Stimulated activated CD8-positive, alpha-beta memory T cell treated with anti-CD3 and anti-CD28 coated beads, Interleukin-4, amount 100 ng/mL, for 4 hours (primary cell): ENCODE measurements around the gene HPS6.

Source experiments
- DNase-seq, 2 donors: peaks; one replicate each; pipeline ENCODE4 v3.0.0-alpha.2; 2020; ENCODE audit warnings: low read depth in 2 of 2, low spot score in 1 of 2

The HPS6 gene

DNA sequence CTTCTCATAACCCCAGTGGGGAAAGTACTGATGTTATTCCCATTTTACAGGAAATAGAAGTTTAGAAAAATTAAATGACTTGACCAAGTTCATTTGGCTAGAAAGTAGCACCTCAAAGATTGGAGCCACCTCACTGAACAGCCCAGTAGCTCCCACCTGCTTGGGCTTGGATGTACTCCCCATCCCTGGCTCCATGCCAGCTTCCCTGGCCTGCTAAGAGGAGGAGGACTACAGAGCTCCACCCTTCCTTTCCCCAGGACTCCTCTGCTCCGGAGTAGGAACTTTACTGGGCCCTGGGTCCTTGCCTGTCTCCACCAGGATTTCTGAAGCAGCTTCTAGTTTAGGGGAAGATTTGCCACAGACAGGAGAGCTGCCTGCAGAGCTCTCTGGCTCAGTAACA, 3.1 kb downstream of the HPS6 start:
- DNase-seq, result no peak

DNA sequence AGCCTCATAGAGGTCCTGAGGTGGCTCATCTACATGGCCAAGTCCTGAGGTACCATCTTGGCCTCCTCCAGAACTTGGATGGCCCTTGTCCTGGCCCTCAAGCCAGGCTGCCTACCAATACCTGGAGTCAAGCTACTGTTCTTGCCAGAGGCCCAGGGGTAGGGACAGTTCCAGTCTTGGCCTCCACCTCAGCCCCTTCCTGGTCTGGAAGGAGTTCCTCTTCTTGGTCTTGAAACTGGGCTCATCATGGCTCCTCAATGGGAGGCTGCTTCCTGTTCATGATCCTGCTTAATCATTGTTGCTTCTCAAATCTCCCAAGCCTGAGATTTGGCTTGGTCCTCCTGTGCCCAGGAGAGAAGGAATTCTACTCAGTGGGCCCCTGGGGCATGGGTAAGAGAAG, 3.9 kb downstream of the HPS6 start:
- DNase-seq, result no peak

- DNase-seq, result peak; percentile 45 to 77
Measured at GRCh38 chr10:102072673-102073527, 7.8 kb downstream of the HPS6 start.

- DNase-seq, result no peak
Measured at GRCh38 chr10:102083541-102083940, 18.4 kb downstream of the HPS6 start.

GRCh38 chr10:102085336-102085735, 20.2 kb downstream of the HPS6 start:
- DNase-seq, result no peak

- no peak for DNase-seq
Measured at GRCh38 chr10:102086196-102086595, 21.0 kb downstream of the HPS6 start.

GRCh38 chr10:102090772-102091171, 25.6 kb downstream of the HPS6 start:
- DNase-seq, result no peak

- no peak for DNase-seq
Measured at GRCh38 chr10:102096449-102096848, 31.3 kb downstream of the HPS6 start.

GRCh38 chr10:102101152-102101551, 36.0 kb downstream of the HPS6 start:
- DNase-seq, result no peak

GRCh38 chr10:102102421-102102820, 37.3 kb downstream of the HPS6 start:
- DNase-seq, result no peak

GRCh38 chr10:102106998-102107397, 41.8 kb downstream of the HPS6 start:
- DNase-seq, result no peak

DNA sequence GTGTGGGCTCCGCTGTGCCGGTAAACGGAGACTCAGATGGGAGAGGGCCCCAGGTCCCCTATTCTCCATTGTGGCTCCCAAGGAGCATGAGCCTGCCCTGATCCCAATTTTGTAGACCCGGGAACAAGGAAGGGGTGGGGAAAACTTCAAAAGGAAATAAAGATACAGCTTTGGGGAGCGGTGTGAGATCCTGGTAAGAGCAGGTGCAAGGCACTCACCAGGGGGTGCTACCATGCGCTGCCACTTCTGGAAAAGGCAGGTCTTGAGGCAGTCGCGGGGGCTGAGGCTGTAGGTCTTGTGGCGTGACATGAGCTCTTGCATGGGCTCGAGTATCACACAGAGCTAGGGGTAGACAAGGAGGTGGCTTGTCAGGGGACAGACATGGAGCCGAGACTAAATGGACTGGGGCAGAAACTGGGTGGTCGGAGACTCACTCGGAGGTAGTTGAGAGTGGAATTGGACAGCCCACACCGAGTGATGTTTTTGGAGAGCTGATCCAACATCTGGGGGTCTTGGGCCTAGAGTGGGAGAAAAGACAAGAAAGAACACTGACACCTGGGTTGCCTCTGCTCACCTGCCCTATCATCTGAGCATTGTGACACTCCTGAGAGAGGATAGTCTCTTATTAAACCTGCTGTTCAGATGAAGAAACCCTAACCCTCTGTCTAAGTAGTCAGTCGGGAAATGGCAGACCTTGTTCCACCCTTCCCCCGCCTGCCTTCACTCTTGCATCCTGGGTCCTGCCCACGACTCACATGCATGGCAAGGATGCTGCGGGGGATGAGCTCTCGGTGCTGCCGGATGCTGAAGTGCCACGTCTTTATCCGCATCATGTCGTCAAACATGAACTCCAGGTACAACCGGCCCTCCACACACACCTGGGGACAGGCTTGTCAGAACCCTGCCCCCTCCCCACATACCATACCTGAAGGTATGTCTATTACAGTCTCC, 44.3 kb downstream of the HPS6 start:
- DNase-seq, result no peak

DNA sequence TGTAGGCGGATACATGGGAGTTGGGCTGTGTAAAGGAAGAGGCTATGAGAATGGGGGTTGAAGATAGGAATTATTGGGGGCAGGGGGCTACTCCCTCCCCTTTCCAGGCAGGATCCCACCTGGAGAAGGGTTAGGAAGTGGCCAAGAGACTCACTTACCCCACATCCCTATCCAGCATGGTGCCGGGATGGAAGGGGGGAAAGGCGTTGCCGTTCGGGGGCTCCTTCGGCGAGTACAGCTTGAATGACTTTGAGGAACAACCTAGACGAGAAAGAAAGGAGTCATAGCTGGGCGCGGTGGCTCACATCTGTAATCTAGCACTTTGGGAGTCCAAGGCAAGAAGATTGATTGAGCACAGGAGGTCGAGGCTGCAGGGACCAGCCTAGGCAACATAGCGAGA, 46.1 kb downstream of the HPS6 start:
- DNase-seq, result no peak

DNA sequence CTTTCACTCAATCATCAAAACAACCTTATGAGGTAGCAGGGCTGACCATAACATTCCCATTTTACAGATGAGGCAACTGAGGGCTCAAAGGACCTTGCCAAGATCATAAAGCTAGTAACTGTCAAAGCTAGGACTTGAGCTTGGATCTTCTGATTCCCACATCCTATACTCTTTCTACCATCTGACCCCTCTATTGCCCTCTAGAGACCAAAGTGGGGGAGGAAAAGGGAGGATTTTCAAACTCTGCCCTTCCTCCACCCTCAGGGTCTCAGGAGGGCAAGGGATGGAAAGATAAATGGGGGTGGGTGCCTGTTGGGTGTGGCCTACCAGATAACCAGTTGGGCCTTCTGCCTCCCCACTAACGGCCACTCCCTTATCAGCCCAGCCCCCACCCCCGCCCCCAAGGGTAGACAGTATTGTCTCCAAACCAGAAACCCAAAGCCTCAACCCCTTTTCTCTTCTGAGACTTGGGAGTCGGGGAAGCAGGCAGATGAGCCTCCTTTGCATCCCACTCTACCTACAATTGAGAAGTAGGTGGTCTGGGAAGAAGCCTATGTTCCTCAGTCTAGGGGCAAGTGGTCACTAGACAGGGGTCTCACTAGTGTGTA, 47.2 kb downstream of the HPS6 start:
- no peak for DNase-seq

DNA sequence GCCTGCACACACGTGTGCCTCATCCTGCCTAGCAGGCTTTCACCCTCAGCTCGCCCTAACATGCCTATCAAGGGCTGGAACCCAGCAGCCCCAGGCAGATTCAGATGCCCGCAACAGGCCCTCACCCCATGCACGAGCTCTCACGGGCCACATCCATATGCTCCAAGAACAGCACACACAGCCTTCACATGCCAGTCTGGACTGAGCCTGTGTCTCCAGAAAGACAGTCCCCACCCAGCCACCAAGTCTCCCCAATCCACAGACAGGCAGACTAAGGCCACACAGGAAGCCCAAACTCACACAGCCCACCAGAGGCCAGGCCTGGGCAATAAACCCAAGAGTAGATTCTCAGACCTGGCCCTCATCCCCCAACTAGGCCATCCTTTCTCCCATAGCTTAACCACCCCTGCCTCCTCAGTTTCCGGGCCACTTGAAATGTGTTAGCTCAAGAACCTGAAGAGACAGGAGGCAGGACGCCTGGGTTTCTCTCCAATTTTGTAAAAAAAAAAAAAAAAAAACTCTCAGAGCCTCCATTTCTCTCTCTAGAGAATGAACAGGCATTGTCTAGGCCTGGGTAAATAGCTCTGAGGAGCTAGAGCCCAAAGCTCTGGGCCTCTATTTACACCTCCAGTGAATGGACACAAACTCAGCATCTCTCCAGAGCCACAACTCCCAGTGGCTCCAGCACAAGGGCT, 48.3 kb downstream of the HPS6 start:
- no peak for DNase-seq

GRCh38 chr10:102113956-102114857, 49.1 kb downstream of the HPS6 start:
- DNase-seq, result no peak

DNA sequence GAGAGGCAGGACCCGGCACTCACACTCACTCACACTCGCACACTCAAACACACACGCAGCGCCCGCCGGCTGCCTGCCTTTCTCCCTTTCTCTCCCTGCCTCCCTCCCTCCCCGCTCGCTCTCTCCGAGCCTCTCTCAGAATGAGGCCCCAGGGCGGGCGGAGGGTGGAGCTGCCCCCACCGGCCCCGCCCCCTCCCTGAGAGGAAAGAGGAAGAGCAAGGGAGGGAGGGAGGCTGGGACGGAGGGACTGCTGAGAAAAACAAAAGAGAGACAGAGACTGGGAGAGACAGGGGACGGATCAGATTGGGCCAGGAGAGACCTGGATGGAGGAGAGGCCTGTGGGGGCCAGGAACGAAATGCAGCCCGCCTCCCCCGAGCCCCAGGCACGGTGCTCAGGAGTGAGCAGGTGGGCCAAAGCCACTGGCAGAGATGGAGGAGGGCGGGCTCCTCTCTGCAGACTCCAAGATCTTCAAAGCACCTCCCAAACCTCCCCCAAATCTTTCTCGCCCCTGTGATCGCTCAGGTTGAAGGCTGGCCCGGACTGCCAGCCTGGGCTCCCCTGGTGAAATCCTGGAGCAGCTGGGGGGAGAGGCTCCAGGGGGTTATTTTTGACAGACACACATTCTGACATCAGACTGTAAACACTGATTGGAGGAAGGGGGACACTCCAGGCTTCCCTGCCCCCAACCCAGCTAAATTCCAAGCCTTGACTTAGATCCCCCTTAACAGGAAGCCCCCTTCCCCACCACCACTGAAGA, 49.9 kb downstream of the HPS6 start:
- peak; percentile 60 to 68 for DNase-seq

DNA sequence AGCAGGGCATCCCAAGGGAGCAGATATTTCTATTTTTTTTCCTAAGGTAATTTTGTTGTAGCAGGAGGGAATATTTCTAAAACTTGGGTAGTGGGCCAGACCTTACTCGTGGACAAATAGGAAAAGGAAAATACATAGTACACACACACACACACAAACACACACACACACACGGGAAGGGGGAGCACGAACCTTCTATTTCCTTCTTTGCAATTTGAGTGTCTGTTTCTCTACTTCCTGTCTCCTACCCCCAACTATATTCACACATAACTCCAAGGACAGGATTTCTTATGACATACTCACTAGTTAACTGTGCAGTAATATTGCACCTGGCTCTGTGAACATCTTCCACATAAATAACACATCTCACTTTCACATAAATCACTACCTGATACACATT, 50.6 kb downstream of the HPS6 start:
- no peak for DNase-seq

GRCh38 chr10:102116656-102117055, 51.5 kb downstream of the HPS6 start:
- no peak for DNase-seq
